GM19372 (cell line): ENCODE measurements around the gene MINAR1.

Experiments used
- ATAC-seq: cut with Tn5 transposase; IDR thresholded peaks from one replicate; pipeline ENCODE4 v1.9.1; 2021; ENCODE audit warnings: mild to moderate bottlenecking, low read depth, moderate library complexity; ENCODE audit not compliant: unreplicated experiment

MINAR1 gene

DNA sequence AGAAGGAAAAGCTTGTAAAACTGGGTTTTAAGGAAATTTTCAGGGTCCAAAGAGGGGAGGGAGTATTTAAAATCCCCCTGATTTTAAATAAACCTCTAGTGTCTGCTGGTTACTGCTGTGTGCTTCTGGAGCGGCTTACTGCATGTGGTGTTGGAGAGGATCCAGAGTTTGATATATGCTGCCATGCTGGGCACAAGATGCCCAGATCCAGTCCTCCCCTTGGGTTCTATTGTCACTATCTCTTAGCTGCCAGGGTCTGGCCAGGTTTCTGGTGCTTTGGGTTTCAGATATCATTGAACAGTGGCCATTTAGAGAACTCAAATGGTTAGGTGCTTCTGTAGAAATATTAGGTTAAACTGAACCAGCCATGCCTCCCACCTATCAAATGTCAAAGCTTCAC, 27.5 kb downstream of the MINAR1 start:
- ATAC-seq = no peak

DNA sequence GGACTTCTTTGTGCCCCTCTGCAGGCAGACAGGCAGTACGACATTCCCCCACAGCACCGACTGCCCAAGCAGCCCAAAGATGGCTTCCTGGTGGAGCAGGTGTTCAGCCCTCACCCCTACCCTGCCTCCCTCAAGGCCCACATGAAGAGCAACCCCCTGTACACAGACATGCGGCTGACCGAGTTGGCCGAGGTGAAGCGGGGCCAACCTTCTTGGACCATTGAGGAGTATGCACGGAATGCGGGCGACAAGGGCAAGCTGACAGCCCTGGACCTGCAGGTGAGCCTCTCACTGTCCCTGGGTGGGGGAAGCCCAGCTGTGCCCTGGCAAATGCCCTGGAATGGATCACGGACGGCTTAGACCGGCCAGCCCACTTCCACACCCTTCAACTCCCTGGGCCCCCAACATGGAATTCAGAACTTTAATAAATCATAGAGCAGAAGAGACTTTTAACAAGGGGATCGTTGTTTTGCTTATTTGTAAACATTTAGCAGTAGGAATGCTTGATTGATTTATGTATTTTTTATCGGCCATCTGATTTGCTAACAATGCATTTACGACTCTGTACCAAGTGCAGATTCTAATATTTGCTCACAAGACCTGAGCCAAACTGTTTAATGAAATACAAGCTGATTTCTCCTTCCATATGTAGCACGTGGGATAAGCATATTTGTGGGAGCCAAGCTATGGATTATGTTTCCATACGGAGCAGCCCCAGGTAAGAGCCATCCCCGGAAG, 31.1 kb downstream of the MINAR1 start:
- no peak for ATAC-seq

DNA sequence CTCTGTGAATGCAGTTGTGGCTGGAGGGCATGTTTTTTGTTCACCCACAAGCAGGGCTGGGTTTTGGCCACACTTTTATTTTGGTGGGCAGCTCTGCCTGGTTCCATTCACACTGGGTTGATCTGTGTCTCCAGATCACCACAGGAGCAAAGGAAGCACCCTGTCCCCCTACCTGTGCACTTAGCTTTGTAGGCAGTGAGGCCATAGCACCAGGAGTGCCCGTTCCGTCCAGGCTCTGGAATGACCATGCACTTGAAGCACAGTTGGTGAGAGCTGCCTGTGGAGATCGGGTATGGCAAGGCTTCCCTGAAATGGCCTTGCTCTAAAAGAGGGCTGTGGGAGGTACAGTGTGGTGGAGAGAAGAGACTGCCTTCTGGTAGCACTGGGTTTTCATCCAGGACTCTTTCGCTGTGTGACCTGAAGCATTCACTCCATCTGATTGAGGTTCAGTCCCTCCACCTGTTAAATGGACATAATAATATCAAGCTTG, 31.7 kb downstream of the MINAR1 start:
- ATAC-seq = no peak

DNA sequence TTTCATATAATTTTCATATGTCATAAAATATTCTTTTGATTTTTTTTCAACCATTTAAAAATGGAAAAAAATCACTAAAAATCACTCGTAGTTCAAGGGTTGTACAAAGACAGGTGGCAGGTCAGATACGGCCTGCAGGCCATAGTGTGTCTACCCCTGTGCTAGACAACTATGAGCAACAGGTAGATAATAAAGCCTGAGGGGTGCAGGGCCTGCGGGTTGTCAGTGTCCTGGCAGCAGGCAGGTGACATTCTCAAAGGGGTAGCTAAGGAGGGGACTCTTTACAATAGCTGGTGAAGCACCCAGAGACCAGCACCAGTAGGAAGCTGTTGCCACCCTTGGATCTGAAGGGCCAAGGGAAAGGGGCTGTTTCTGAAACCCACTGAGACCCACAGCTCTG, 34.4 kb downstream of the MINAR1 start:
- ATAC-seq = no peak

DNA sequence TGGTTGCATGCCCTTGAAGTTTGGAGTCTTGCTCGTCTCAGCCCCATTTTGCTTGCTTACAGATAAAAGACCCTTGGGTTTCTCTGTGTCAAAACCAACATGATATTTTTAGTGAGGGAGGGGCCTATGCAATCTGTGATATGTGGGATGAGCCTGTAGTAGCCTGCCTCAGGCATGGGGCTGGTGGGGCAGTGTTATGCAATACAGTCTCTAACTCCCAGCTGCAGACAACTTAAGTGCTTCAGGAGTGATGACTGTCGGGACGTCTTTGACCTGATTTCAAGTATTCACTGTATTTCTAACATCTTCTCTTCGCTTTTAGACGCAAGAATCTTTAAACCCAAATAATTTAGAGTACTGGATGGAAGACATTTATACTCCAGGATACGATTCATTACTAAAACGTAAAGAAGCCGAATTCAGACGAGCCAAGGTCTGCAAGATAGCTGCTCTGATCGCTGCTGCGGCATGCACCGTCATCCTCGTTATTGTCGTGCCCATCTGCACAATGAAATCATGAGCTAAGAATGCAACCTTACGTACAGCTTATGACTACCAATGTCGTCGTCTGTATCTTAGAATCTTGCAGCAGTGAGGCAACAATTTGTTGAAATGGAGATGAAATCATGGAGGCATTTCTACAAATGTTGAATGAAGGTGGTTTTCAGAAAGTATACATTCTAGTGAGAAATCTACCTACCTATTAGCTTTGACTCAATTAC, 35.9 kb downstream of the MINAR1 start:
- ATAC-seq = no peak

DNA sequence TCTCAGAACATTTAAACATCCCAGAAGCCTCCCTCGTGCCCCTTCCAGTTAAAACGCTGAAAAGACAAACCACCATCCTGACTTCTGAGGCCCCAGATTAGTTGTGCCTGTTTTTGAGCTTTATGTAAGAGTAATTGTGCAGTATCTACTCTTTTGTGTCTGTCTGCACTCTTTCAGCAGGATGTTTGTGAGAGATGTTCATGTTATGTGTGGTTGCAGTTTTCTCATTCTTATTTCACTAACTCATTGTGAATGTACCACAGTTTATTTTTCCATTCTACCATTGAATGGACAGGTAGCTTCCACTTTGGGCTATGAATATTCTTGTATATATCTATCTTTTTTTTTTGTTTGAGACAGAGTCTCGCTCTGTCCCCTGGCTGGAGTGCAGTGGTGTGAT, 40.3 kb downstream of the MINAR1 start:
- ATAC-seq = no peak

DNA sequence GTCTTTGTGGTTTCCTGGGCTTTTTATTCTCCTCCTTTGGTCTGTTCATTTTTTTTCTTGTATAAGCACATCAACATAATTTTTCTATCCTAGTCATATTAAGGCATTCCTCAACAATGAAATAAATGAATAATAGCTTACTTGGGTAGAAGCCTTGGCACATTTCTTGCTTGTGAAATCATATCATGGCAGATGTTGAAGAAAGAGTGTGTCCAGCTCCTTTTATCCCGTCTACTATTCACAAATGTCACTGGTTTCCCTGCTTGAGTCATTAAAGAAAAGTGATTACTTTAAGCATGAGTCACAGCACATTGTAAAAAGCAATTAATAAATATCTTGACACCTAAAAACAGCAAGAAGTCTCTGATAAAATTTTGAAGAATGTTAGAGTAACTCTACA, 42.1 kb downstream of the MINAR1 start:
- ATAC-seq = no peak

DNA sequence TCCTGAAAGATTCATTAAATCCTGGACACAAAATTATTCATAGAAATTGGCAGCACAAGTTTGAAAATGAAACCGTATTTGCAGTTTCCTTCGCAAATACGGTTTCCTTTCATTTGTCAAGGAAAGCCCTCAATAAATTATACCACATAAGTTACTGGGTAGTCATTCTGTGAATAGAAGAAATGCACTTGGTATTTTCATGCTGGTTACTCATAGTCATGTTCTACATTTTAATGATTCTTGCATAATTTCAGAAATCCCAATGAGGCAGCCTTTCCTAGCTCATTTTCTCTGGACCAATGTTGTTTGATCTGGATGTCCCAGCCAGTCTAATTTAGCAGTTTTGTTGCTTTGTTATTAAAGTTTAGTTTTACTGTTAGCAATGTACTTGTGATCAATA, 43.2 kb downstream of the MINAR1 start:
- no peak for ATAC-seq

DNA sequence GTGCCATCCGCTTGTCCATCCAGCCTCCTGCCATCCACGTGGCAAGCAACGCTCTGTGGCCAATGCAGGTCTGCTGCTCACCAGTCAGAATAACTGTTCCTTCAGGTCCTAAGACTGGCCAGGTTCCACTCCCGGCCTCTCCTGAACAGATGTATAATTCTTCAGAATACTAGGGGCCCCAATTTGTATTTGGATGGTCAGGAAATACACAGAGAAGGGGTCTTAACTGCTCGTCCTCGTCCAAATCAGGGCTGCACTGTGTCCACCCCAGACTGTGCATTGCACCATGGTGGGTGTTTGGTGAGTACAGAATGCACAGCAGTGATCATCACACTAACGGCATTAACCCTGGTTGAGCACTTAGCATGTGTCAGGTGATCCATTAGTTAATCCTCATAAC, 46.0 kb downstream of the MINAR1 start:
- ATAC-seq = no peak

DNA sequence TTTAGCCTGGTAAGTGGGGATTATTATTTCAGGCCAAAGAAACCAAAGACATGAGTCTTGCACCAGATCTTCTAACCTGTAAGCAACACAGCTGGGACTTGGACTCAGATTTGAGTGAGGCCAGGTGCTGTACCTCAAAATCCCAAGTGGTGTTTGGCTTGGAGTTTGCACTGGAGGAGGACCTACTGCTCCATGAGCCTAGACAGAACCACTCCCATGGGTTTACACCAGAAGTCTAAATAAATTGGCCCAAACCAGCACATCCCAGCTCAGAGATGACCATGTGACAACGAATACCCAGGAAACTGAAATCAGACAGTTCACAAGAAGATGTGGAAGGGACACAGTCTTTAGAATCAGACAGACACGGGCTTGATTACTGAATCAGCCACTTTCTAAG, 47.5 kb downstream of the MINAR1 start:
- ATAC-seq = no peak

DNA sequence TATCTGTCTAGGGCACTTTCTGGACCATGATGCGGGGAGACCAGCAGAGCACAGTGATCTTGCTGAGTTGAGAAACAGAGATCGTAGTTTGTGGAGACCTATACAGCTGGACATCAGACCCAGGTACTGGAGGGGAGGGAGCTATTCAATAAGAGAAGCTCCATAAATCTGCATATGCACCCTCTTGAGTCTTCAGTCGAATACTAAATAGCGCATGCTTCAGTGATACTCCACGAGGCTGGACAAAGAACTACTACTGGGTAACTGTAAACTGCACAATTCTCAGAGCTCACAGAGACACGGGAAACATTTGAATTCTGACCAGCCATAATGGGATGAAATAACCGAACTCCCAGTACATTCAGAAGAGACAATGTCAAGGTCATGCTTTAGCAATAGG, 49.7 kb downstream of the MINAR1 start:
- no peak for ATAC-seq
